Naive B cell (primary cell): Measurements from ENCODE around the gene EML4. TPM values are rescaled to one million over a fixed set of nuclear protein-coding genes. Genes with fewer than 3 reads are reported as not detected.
A peak's percentile ranks its signal among the peaks of the same experiment; 100 is the strongest.
"Not testable (repeated sequence)": the region's sequence is repeated elsewhere in the genome, so short reads cannot be mapped to it uniquely, and the experiment has no call there.

ENCODE experiments used
- ATAC-seq, 2 donors: fragments of 150-1000 bp; cut with Tn5 transposase; 2 replicates each; pipeline ENCODE4 v1.10.0; 2021; ENCODE audit warnings: low read depth in 2 of 2, mild to moderate bottlenecking in 2 of 2, moderate library complexity in 2 of 2
- DNase-seq: peaks from one replicate; pipeline ENCODE4 v3.0.0; 2022
- H3K27ac Mint-ChIP-seq, 6 donors: one replicate each; pipeline ENCODE4 v1.8.0; 2020 to 2022; ENCODE audit warnings: mild to moderate bottlenecking in 6 of 6, mixed read lengths in 6 of 6, moderate library complexity in 5 of 6, inconsistent platforms in 2 of 6
- H3K27me3 Mint-ChIP-seq, 3 donors: one replicate each; pipeline ENCODE4 v1.8.0; 2021 to 2022; ENCODE audit warnings: mixed read lengths in 3 of 3, mild to moderate bottlenecking in 1 of 3
- H3K36me3 Mint-ChIP-seq, 2 donors: one replicate each; pipeline ENCODE4 v1.8.0; 2020 to 2022; ENCODE audit warnings: mixed read lengths in 2 of 2, inconsistent platforms in 1 of 2, mild to moderate bottlenecking in 1 of 2
- H3K4me1 Mint-ChIP-seq, 3 donors: one replicate each; pipeline ENCODE4 v1.8.0; 2020 to 2022; ENCODE audit warnings: mixed read lengths in 3 of 3, inconsistent platforms in 1 of 3, mild to moderate bottlenecking in 1 of 3, moderate library complexity in 1 of 3
- H3K4me3 Mint-ChIP-seq, 8 donors: one replicate each; pipeline ENCODE4 v1.8.0; 2020 to 2022; ENCODE audit warnings: mild to moderate bottlenecking in 8 of 8, mixed read lengths in 8 of 8, moderate library complexity in 8 of 8, inconsistent platforms in 2 of 8
- H3K9me3 Mint-ChIP-seq, 7 donors: one replicate each; pipeline ENCODE4 v1.8.0; 2020 to 2022; ENCODE audit warnings: mixed read lengths in 7 of 7, mild to moderate bottlenecking in 5 of 7, inconsistent platforms in 2 of 7, moderate library complexity in 1 of 7
- polyA plus RNA-seq, 6 donors: library from polyadenylated mRNA; unstranded; fragments of 300-500 nt; fragmentation: Illumina TruSeq; gene quantifications; one replicate each; pipeline ENCODE4 v1.2.3, GENCODE V29; 2021; ENCODE audit warnings: low read depth in 6 of 6

EML4 gene, protein sequence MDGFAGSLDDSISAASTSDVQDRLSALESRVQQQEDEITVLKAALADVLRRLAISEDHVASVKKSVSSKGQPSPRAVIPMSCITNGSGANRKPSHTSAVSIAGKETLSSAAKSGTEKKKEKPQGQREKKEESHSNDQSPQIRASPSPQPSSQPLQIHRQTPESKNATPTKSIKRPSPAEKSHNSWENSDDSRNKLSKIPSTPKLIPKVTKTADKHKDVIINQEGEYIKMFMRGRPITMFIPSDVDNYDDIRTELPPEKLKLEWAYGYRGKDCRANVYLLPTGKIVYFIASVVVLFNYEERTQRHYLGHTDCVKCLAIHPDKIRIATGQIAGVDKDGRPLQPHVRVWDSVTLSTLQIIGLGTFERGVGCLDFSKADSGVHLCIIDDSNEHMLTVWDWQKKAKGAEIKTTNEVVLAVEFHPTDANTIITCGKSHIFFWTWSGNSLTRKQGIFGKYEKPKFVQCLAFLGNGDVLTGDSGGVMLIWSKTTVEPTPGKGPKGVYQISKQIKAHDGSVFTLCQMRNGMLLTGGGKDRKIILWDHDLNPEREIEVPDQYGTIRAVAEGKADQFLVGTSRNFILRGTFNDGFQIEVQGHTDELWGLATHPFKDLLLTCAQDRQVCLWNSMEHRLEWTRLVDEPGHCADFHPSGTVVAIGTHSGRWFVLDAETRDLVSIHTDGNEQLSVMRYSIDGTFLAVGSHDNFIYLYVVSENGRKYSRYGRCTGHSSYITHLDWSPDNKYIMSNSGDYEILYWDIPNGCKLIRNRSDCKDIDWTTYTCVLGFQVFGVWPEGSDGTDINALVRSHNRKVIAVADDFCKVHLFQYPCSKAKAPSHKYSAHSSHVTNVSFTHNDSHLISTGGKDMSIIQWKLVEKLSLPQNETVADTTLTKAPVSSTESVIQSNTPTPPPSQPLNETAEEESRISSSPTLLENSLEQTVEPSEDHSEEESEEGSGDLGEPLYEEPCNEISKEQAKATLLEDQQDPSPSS
- 10 to 100 TPM; 33.3 to 77.6 (median 62.5) TPM for polyA plus RNA-seq

DNA sequence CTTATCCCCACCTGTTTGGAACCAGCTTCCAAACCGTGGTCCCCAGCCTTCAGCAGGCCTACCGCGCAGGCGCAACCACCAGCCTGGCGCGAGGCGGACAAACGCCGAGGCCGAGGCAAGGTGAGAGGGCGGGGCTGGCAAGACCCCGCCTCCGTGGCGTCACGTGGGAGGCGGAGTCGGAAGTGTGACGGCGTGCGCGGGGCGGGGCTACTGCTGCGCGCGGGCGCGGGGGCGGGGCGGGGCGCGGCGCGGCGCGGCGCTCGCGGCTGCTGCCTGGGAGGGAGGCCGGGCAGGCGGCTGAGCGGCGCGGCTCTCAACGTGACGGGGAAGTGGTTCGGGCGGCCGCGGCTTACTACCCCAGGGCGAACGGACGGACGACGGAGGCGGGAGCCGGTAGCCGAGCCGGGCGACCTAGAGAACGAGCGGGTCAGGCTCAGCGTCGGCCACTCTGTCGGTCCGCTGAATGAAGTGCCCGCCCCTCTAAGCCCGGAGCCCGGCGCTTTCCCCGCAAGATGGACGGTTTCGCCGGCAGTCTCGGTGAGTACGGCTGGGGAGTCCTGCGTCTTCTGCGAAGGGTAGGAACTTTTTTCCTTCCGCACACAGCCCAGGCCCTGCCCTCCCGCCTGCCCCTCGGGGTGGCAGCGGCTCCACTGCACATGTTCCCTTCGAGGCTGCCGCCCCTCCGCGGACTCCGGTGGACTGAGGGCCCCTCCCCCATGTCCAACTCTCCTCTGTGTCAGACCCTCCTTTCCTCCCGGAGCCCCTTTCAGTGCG, at the start of gene EML4:
EML4 (plus strand) TSS at position 254 of the 774 bp plus-strand sequence; CDS start at position 513, 259 bp downstream.
- Mint-ChIP-seq H3K9me3 (no peaks in the 10 kb centered on the region), H3K4me3 (peak within 1 kb of the TSS in 1 of 8 donors; percentile 33), H3K4me1 (peaks cover 5 to 22% (median 16%) of the 10 kb centered on the region in 3 donors), H3K27me3 (no peaks in the 10 kb centered on the region), H3K36me3 (no peaks in the 10 kb centered on the region), H3K27ac (peak within 1 kb of the TSS in 3 of 6 donors; percentile 82 to 94 (median 83))
- DNase-seq = peak; percentile 92
- ATAC-seq = peak; percentile 84 to 85

- peak overlapping the region in 4 of 8 donors; percentile 12 to 75 (median 35) for H3K4me3 Mint-ChIP-seq
- ATAC-seq (no peak), DNase-seq (no peak)
- H3K9me3 Mint-ChIP-seq = no peaks in the 10 kb centered on the region
- no peaks in the 10 kb centered on the region for H3K27me3 Mint-ChIP-seq
- H3K27ac Mint-ChIP-seq = peak overlapping the region; percentile 10 to 90 (median 78)
- peaks cover 48 to 67% (median 53%) of the 10 kb centered on the region in 3 donors for H3K4me1 Mint-ChIP-seq
- no peaks in the 10 kb centered on the region for H3K36me3 Mint-ChIP-seq
Observed at GRCh38 chr2:42123426-42123825, 45.7 kb upstream of the EML4 start.

- Mint-ChIP-seq H3K36me3 (no peaks in the 10 kb centered on the region), H3K27me3 (no peaks in the 10 kb centered on the region), H3K4me1 (peaks cover 48 to 67% (median 54%) of the 10 kb centered on the region in 3 donors), H3K9me3 (no peaks in the 10 kb centered on the region), H3K27ac (peak overlapping the region; percentile 10 to 88 (median 64)), H3K4me3 (peak overlapping the region in 5 of 8 donors; percentile 0 to 64 (median 27))
- ATAC-seq (peak; percentile 85 to 87), DNase-seq (peak; percentile 76)
Observed at GRCh38 chr2:42124011-42124785, 45.0 kb upstream of the EML4 start.

- Mint-ChIP-seq H3K27me3 (no peaks in the 10 kb centered on the region), H3K27ac (peak overlapping the region in 5 of 6 donors; percentile 49 to 92 (median 83)), H3K9me3 (no peaks in the 10 kb centered on the region), H3K36me3 (no peaks in the 10 kb centered on the region), H3K4me3 (peak overlapping the region in 2 of 8 donors; percentile 19 to 32), H3K4me1 (peaks cover 57 to 83% (median 66%) of the 10 kb centered on the region in 3 donors)
- DNase-seq (no peak), ATAC-seq (no peak)
Observed at GRCh38 chr2:42125841-42126594, 43.1 kb upstream of the EML4 start.

DNA sequence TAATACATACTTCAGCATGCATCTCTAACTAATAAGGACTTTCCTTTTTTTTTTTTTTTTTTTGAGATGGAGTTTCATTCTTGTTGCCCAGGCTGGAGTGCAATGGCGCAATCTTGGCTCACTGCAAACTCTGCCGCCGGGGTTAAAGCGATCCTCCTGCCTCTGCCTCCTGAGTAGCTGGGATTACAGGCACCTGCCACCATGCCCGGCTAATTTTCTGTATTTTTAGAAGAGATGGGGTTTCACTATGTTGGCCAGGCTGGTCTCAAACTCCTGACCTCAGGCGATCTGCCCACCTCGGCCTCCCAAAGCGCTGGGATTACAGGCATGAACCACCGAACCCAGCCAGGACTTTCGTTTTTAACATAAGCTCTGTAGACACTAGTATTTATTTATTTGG, 42.3 kb upstream of the EML4 start:
- not testable (repeated sequence) for H3K27me3 Mint-ChIP-seq, H3K9me3 Mint-ChIP-seq, H3K36me3 Mint-ChIP-seq, DNase-seq, ATAC-seq
- H3K4me1 Mint-ChIP-seq = peaks cover 53 to 86% (median 70%) of the 10 kb centered on the region in 3 donors
- H3K4me3 Mint-ChIP-seq = peak overlapping the region in 5 of 8 donors; percentile 58 to 83 (median 69)
- H3K27ac Mint-ChIP-seq = peak overlapping the region; percentile 70 to 92 (median 84)

GRCh38 chr2:42127425-42128424, 41.4 kb upstream of the EML4 start:
- DNase-seq (peak; percentile 71), ATAC-seq (peak; percentile 59 to 60)
- H3K4me3 Mint-ChIP-seq = peak overlapping the region; percentile 6 to 83 (median 67)
- H3K4me1 Mint-ChIP-seq = peaks cover 58 to 94% (median 79%) of the 10 kb centered on the region in 3 donors
- H3K27me3 Mint-ChIP-seq = no peaks in the 10 kb centered on the region
- H3K27ac Mint-ChIP-seq = peak overlapping the region; percentile 70 to 92 (median 84)
- H3K36me3 Mint-ChIP-seq = no peaks in the 10 kb centered on the region
- H3K9me3 Mint-ChIP-seq = no peaks in the 10 kb centered on the region

GRCh38 chr2:42128721-42129486, 40.2 kb upstream of the EML4 start:
- Mint-ChIP-seq H3K27ac (peak overlapping the region; percentile 69 to 95 (median 88)), H3K9me3 (no peaks in the 10 kb centered on the region), H3K36me3 (no peaks in the 10 kb centered on the region), H3K4me3 (peak overlapping the region; percentile 3 to 77 (median 66)), H3K4me1 (peaks cover 65 to 95% (median 83%) of the 10 kb centered on the region in 3 donors), H3K27me3 (no peaks in the 10 kb centered on the region)
- DNase-seq = no peak
- ATAC-seq = peak in 1 of 2 donors; percentile 5

DNA sequence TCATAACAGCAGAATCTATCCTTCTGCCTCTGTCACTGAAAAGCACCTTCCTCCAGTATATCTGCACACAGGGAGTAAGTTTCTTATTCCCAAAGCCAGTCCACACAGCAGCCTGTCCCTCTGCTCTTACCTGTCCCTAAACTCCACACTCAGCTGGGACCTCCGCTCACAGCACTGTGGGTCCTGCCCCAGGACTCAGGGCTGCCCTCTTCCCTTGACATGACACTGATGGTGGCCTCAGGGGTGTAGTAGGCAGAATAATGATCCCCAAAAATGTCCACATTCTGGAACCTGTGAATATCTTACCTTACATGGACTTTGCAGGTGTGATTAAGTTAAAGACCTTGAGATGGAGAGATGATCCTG, 39.7 kb upstream of the EML4 start:
- ATAC-seq (no peak), DNase-seq (no peak)
- Mint-ChIP-seq H3K27me3 (no peaks in the 10 kb centered on the region), H3K4me3 (peak overlapping the region; percentile 3 to 81 (median 70)), H3K36me3 (no peaks in the 10 kb centered on the region), H3K27ac (peak overlapping the region; percentile 49 to 95 (median 88)), H3K9me3 (no peaks in the 10 kb centered on the region), H3K4me1 (peaks cover 61 to 92% (median 81%) of the 10 kb centered on the region in 3 donors)

GRCh38 chr2:42129947-42130346, 39.2 kb upstream of the EML4 start:
- Mint-ChIP-seq H3K36me3 (no peaks in the 10 kb centered on the region), H3K4me3 (peak overlapping the region in 5 of 8 donors; percentile 11 to 81 (median 65)), H3K27ac (peak overlapping the region in 5 of 6 donors; percentile 80 to 95 (median 83)), H3K4me1 (peaks cover 61 to 89% (median 81%) of the 10 kb centered on the region in 3 donors), H3K27me3 (no peaks in the 10 kb centered on the region), H3K9me3 (no peaks in the 10 kb centered on the region)
- ATAC-seq = no peak
- no peak for DNase-seq

DNA sequence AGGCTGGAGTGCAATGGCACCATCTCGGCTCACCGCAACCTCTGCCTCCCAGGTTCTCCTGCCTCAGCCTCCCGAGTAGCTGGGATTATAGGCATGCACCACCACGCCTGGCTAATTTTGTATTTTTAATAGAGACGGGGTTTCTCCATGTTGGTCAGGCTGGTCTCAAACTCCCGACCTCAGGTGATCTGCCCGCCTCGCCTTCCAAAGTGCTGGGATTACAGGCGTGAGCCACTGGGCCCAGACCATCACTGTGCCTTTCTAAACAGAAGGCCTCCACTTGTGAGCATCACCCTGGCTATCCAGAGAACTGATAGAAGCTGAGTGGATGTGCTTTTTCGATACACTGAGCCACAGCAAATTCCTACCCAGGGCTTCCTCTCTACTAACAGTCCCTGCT, 38.3 kb upstream of the EML4 start:
- H3K4me3 Mint-ChIP-seq, H3K36me3 Mint-ChIP-seq, H3K9me3 Mint-ChIP-seq, H3K27me3 Mint-ChIP-seq, DNase-seq, ATAC-seq: not testable (repeated sequence)
- Mint-ChIP-seq H3K27ac (peak overlapping the region in 2 of 6 donors; percentile 16 to 58), H3K4me1 (peaks cover 62 to 92% (median 81%) of the 10 kb centered on the region in 3 donors)
